ENCODE results near the gene ADAMTS6. TPM values are rescaled to one million over a fixed set of nuclear protein-coding genes. Genes with fewer than 3 reads are reported as not detected.

Gene ADAMTS6

DNA sequence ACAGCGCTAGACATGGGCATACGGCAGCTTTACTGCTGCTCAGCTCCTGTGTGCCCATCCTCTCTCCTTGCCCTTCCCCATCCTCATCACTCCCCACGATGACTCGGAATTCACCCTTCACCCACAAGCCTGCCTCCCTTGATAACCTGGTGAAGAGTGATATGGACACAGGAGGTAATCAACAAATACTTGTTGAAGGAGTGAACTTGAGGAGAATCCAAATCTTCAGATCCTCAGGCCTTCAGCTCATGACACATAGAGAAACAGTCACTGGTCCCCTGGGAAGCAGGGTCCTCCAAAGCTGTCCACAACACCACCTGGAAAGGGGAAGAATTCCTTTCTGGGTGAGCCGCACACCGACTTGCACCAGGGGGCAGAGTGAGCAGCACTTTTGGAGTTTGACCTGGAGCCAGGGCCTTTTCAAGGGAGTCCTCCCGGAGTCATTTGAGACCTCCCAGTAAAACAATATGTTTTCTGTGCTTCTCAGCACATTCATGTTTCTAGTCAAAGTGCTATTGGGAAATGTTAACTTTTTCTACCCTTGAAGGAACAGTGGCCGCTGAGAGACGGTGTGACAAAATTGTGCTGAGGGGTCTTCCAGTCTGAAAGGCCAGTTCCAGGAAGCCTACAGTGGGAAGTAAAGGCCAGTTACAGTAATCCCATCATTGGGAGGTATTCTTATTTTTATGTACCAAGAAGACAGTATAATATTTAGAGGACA lies 380.6 kb downstream of the ADAMTS6 start:
- H2AFZ ChIP-seq (ENCODE audit: low read depth, low read length): no peak overlapping the region
- 75% methylated on average over 6 of the region's 9 CpGs for WGBS
- H3K4me2 ChIP-seq (ENCODE audit: low read length, poor library complexity, severe bottlenecking): no peak overlapping the region
- H3K4me1 ChIP-seq (ENCODE audit: control insufficient read depth, insufficient read depth, low read depth, low read length): no peaks in the 10 kb centered on the region
- H3K9ac ChIP-seq (ENCODE audit: low read length): peak overlapping the region; percentile 64
- no peaks in the 10 kb centered on the region for H3K9me3 ChIP-seq (ENCODE audit: control insufficient read depth, low read length)
- H3K4ac ChIP-seq (ENCODE audit: low read depth in 1 of 2, low read length in 2 of 2): peak overlapping the region in 1 of 2 experiments; percentile 27
- no peak overlapping the region for H3K18ac ChIP-seq (ENCODE audit: low read depth in 1 of 2, low read length in 2 of 2)
- H3K23ac ChIP-seq (ENCODE audit: low read length in 2 of 2): no peak overlapping the region
- H3K14ac ChIP-seq (ENCODE audit: low read length in 2 of 2): no peak overlapping the region
- no peaks in the 10 kb centered on the region for H3K36me3 ChIP-seq (ENCODE audit: control insufficient read depth in 1 of 2, insufficient read depth in 2 of 2, low read depth in 1 of 2, low read length in 2 of 2)
- no peaks in the 10 kb centered on the region for H3K27me3 ChIP-seq (ENCODE audit: control insufficient read depth in 1 of 2, insufficient read depth in 1 of 2, low read length in 2 of 2)
- no peak overlapping the region for H4K91ac ChIP-seq (ENCODE audit: low read length)
- no peaks in the 10 kb centered on the region for H3K79me1 ChIP-seq (replicated peaks; ENCODE audit: low read length, poor library complexity, severe bottlenecking)
- no peak overlapping the region for H4K8ac ChIP-seq (ENCODE audit: low read length)
- no peak overlapping the region for H2BK120ac ChIP-seq (ENCODE audit: low read depth, low read length)
- H2BK5ac ChIP-seq (ENCODE audit: low read depth, low read length, poor library complexity, severe bottlenecking): no peak overlapping the region
- no peak overlapping the region for H2BK15ac ChIP-seq (ENCODE audit: low read depth, poor library complexity, severe bottlenecking)
- no peak overlapping the region for H3K4me3 ChIP-seq (ENCODE audit: insufficient read depth in 1 of 2, low read depth in 1 of 2, low read length in 2 of 2)
- DNase-seq: peak; percentile 54
- H3K27ac ChIP-seq (ENCODE audit: low read length, poor library complexity, severe bottlenecking): no peak overlapping the region
- H2AK5ac ChIP-seq (ENCODE audit: low read length, severe bottlenecking): no peak overlapping the region
- peak overlapping the region in 1 of 2 experiments; percentile 23 for H2BK12ac ChIP-seq (ENCODE audit: low read length in 2 of 2)

Small RNA genes lying within 50 kb of the gene (small RNA-seq; reads per million reads assigned to genes)
- not detected for gene RF00019 (ENCODE audit: low read depth)

All from mesenchymal stem cell (in vitro differentiated cells and primary cell).